HG03039 (cell line): ENCODE data around the gene LENEP.

Experiments used
- ATAC-seq: cut with Tn5 transposase; IDR thresholded peaks from one replicate; pipeline ENCODE4 v1.9.1; 2021; ENCODE audit warnings: mild to moderate bottlenecking, moderate library complexity; ENCODE audit not compliant: unreplicated experiment

Gene LENEP

DNA sequence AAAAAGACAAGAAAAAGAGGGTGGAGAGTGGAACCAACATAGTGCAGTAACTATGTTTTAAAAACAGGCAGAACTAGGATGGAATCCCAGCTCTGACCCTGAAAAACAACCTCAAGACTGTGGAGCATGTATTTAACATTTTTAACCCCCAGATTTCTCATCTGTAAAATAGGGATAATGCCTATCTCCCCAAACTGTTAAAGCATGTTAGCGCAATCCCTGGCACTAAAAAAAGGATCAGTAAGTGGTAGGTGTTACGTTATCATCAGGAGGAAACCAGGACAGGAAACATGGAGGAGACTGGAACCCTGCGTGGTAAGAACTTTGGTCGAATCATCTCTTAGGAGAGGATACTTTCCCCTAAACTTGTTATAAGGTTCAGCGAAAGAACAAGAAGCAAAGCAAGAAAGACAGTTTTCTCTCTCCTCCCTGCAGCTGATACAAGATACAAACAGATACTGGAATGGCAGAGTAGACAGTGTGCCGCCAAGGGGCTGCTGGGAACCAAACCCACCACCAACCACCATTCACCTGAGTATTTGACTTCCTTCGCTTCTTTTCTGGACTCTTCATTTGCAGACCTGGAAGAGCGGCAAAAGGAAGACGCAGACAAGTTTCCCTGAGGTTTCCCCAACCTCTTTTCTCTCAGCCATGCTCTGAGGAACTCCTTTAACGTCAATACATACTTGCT, 32.8 kb upstream of the LENEP start:
- ATAC-seq = no peak

DNA sequence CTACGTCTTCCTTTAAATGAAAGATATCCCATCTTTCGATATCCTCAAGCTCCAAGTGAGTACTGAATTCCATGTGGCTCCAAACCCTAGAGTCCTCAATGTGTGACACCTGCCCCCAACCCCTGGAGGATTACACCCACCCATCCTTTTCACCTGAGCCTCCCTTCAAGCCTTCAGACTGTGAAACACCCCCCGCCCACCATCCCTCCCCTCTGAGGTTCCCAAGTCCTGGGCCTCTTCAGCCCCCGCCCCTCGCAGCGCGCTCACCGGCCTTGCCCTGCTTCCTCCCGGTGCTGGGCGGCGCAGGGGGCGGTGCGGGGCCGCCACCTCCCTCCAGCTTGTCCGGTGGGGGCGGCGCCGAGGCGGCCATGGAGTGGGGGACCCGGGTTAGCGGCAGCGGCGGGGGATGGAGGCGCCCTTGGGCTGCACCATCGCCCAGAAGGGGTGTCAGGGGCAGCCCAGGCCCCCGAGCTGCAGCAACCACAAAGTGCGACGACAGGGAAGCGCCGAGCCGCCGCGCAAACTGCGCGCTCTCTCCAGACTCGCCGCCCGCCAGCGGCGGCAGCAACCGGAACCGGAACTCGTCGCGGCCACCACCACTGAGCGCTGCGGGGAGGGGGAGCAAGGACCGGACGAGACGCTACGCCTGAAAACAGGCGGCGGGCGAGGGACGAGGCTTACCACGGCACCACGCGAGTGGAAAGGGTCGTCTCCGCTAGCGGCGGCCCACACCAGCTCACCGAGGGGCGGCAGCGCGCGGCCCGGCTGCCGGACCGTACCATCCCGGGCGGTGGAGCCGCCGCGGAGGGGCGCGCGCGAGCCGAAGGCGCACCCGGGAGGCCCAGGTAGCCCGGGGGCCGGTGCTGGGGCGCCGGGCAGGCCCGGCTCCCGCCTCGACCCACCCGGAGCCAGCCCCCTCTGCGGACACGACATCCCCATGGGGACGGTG, 31.9 kb upstream of the LENEP start, which contains the start of gene PYGO2:
PYGO2 (minus strand) TSS at position 576 of the 949 bp plus-strand sequence; CDS start at position 370, 206 bp downstream.
- peak; percentile 64 for ATAC-seq

DNA sequence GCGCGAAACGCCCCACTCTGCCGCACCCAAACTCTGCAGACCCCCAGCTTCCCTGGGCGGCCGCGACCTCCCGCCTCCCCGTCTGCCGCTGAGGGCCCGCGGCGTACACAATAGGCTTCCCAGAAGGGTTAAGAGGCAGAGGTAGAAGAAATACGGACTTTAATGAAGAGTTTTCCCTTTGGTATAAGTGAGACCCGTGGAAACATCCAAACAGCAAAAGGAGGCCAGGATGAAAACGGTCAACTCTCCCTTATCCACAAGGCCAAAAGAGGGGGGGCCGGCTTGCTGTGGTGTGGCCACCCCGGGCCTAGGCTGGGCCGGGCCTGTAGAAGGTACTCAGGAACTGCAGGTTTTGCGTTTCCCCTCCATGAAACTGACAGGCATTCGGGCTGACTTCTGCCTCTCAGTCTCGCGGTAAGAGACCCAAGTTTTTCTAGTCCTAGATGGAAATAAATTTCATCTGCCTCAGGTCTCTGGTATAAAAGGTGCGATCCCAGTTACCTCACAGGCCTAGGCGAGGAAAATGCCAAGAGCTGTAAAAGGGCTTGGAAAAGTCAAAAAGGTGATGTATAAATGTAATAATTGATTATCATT, 31.1 kb upstream of the LENEP start:
- ATAC-seq = no peak

DNA sequence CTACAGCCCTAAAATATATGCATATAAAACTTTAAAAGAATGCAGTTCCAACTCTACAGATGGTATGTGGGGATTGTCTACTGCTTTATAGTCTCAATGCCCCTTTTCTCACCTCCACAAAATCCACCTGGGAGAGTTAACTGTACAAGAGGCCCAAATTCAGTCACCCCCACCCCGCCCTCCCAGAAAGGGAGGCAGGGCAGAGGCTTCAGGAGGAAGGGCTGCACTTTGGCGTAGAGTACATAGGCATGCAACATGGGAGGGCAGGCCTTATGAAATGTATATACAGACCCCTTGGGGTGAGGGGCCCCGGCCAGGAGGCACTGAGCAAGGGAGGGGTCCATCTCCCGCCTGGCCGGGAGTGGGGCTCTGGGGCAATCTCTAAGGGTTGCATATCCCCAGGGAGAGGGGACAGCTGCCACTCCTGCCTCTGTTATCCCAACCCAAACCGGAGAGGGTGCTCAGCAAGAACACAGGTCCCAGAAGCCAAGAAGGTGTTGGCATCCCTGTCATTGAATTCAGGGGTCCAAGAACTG, 30.5 kb upstream of the LENEP start:
- ATAC-seq = no peak

DNA sequence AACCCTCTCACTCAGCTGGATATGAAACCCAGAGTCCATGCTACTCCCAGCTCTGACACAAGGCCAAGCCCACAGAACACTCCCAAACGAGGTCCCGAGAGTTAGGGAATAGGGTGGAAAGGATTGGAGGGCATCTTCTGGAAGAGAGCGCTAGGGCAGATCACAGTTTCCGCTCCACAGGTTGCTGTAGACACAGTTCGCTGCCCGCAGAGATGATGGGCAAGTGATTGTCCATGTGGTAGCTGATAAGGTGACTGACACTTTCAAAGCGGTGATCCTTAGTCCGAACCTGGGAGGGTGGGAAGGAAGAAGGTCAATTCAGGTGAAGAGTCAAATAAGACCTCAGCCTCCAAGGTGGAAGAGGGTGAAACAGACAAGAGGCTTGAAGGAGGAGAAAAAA, 29.7 kb upstream of the LENEP start:
- no peak for ATAC-seq

DNA sequence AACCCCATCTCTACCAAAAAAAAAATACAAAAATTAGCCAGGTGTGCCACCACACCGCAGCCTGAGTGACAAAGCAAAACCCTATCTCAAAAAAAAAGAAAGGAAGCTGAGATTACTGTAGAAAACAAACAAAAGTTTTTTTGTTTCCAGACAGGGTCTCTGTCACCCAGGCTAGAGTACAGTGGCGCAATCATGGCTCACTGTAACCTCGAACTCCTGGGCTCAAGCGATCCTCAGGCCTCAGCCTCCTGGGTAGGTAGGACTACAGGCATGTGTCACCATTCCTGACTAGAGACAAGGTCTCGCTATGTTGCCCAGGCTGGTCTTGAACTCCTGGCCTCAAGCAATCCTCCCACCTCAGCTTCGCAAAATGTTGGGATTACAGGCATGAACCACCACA, 29.0 kb upstream of the LENEP start:
- no peak for ATAC-seq

DNA sequence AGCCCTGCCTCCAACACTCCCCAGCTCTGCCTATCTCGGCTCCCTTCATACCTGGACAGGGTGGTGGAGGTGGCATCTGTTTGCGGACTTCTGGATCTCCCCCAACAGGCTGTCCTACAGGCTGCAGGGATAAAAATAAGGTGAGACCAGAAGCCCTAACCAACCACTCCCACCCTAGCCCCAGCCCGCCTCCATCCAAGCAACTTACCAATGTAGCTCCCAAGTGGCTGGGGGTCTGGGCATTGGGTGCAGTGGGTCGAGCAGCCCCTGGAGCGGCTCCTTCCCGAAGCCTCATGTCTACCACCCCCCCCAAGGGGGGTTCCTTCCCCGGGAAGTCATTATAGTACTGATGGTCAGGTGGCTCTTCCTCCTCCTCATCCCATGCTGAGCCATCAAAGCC, 27.3 kb upstream of the LENEP start:
- ATAC-seq = no peak

DNA sequence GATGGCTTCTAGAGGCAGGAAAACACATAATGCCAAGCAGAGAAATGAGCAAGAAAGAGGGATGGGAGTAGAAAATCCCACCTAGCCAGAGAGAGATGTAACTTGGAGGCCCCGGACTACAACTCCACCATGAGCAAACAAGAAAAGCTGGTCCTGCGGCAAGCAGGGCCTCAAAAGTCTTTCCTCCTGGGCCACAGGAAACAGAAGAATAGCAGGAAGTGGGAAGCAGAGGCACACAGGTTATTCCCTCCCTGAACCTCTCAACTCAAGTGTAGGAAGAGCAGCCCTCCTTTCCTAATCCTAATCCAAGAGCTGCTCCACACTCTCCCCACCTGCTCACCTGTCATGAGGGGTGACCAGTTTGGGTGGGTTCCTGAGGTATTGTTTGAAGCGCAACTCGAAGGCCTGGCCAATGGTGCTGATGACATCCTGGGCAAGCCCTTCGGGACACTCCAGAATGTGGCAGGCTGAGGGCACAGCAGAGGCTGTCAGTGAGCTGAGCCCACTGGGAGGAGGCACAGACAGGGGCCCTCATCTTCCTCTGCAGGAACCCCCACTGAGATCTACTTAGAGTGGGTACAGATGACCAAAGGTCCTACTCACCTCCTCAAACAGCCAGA, 25.9 kb upstream of the LENEP start:
- no peak for ATAC-seq

DNA sequence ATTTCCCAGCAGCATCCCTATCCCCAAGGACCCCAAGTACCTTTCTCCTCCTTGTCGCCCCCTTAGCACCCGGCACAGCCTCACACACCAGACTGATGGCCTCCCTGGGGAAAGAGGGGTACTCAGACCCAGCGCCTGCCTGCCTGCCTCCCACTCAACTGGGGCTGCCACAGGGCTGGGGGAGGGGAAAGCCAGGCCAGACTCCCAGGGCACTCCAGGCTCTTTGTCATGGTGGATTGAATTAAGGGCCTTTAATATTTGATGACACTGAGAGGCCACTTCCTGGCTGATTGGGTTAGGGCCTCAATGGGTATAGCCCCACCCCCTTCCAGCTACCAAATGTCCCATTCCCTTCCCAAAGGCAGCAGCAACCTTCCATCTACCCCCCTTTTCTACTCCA, 24.7 kb upstream of the LENEP start:
- no peak for ATAC-seq

DNA sequence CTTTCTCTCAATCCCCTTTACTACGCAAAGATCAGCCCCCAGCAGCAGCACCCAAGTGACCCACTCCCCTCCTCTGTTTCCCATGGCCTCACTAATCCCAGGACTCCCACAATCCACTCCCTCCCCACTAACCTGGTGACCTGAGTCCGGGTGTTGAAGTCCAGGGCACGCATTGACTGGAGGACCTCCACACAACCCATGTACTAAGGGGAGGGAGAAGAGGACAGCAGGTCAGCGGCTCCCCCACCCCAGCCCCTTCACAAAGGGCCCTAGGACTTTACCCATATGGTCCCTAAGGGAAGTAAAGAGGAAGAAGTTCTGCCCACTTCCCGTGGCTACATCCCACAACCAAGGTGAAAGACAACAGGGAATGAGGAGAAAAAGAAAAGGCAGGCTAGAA, 24.1 kb upstream of the LENEP start:
- no peak for ATAC-seq

DNA sequence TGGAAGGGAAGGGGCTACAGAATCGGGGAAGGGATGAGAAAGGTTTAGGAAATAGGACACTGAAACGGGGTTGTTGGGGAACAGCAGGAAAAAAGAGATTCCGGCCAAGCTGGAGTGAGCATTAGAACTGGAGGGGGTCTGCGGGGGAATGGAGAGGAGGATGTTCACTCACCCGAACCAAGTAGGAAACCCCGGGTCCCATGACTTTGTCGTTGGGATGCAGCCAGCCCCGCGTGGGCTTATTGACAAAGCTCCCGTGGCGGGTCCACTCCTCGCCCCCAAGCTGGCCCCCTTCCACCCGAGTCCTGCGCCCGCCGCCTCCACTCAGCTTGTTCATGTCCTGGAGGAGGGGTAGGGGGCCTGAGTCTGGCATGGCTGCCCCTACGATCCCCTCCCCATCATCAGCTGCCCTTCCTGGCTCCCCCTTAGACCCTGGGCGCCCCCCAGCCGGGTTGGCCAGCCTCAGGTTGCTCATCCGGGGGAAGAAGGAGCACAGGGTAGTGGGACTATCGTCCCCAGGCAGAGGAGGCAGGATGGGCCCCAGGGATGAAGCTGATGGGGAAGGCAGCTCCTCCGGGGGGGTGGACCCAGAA, 23.4 kb upstream of the LENEP start:
- no peak for ATAC-seq

DNA sequence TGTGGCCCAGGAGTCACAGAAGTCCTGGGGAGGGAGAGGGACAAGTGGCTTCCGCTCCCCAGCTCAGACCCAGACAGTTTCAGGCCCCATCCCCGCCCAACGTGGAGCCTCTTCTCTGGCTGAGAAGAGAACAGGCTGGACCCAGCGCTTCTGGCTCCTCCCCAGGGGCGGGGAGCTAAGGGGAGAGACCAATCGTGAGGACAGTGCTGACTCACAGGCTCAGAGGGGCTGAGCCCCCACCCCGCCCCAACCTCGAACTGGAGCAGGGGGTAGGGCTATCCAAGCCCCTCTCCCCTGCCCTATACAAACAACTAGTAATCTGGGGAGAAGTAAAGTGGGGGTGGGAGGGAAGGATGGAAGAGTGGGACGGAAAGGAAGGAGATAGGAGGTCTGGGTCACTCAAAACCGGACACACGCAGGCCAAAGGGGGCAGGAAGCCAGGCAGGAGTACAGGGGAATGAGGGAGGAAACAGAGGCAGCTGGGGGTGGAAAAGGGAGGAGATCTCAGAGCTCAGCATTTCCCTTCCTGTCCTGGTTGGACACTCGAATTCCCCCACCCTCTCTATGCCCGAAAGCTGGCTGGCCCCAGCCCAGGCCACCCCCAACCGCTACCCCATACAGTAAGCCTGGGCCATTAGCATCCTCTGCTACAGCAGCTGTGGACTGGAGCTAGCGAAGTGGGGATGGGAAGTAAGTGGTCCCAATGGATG, 22.6 kb upstream of the LENEP start, which contains the start of gene SHC1:
SHC1 (minus strand) TSS at position 117 of the 710 bp plus-strand sequence. CDS start 221 bp downstream, outside the sequence.
- no peak for ATAC-seq

DNA sequence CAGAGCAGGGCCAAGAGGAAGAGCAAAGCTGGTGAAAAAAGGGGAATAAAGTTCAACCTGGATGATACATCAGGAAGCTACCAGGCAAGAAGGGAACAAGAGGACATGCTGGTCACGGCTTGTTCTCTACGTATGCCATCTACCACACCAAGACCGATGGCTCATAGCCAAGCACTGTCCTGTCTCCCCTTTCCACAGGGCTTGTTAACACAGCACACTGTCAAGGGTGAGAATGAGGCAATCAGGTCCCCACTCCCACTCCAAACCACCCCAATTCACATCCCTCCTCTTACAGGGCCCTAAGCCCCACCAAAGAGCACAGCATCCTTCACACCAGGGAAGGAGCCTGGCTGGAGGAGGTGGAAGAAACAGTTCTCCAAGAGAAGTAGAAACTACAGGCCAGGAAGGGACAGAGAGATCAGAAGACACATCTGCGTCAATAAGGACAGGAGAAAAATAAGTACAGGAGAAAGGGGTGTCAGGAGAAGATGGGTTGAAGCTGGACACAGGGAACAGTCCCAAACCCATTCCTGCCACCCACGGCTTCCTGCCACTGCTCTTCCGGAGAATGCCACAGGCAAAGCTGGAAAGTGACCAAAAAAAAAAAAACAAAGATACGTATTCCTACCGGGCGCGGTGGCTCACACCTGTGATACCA, 21.9 kb upstream of the LENEP start:
- ATAC-seq = no peak

DNA sequence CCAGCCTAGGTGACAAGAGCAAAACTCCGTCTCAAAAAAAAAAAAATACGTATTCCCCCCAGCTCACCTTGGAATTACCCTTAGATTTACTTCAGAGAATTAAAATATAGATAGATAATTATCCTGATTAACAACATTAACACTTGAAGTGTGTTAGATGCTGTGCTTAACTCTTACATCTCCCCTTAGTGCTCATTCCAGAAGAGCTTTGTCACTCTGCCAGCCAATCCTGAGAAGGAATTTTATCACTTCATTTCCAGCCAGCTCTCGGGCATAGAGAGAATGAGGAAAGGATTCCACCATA, 21.2 kb upstream of the LENEP start:
- no peak for ATAC-seq

DNA sequence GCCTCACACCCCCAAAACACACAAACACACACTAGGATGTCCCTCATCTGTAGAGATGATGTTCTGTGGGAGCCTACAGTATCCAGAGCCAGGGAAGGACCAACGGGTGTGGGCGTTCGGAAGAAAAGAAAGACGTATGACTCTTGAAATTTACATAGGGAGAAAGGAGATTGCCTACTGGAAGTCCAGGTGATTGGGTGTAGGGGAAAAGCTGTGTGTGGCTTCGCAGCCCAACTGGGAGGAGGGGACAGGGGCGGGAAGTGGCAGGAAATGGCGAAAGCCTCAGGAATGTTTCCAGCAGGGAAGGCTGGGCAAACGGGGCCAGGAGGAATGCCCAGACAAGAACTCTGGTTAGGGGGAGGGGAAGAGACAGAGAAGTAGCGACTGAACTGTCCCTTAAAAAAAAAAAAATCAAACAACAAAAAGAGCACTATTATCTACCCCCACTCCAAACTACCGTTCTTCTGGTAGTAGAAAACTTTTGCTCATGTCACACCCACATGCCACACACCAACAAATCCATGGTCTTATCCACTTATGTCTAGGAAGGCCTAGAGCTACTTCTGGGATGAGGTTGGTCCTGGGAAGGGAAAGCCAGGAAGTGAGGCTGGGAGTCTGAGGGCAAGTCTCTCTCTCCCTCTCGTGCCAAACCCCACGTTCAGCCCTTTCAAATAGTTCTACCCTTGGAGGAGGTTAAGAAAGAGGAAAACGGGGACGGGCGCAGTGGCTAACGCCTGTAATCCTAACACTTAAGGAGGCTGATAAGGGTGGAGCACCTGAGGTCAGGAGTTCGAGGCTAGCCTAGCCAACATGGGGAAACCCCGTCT, 20.7 kb upstream of the LENEP start:
- ATAC-seq = no peak

DNA sequence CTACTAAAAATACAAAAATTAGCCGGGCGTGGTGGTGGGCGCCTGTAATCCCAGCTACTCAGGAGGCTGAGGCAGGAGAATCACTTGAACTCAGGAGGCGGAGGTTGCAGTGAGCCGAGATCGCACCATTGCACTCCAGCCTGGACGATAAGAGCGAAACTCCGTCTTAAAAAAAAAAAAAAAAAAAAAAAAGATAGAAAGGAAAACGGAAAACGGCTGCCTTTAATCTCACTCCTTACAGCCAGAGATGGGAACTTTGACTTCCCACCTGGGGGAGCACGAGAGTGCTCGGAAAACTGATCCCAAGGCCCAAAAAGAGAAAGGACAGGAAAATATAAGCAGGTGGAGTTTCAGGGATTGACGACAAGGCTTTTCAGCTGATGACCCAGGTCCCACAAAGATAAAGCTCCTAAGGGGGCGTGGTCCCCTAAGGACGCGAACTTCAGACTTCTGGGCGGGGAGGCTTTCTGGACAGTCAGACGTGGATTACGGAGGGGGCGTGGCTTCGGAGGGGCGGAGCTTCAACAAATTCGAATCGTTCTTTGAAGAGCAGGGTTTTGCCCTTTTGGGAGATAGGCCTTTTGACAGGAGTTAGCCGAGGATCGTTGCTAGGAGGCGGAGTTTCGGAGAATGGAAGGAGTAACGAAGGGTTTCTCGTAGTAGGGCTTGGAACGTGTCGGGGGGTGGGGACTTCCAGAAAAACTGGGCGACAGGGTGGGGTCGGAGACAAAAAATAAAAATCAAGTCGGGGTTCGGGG, 19.9 kb upstream of the LENEP start:
- ATAC-seq = peak; percentile 22

DNA sequence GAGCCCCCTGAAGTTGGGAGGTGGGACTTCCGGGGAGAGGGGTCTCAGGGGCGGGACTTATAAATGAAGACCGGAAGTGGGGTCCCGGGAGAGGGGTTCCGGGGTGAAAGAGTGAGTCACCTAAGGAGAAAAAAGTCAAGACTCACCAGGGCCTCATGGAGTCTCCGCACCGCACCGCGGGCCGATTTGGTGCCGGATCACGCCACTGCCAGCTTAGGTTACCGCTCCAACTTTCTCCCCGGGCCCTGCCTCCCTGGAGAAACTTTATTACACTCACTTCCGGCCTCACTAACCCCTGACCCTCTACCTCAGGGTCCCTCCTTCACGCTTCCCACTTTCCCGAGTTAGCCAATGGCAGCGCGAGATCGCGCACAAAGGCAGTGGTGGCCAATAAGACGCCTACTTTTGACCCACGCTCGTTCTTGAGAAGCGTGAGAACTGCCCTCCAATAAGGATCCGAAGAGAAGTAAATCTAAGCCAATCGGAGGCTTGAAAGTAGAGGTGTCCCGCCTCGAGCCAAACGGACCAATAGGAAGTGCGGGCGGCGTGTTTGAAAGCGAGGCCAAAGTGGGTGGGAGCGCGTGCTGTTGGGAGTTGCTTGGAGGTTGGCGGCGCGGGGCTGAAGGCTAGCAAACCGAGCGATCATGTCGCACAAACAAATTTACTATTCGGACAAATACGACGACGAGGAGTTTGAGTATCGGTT, 19.1 kb upstream of the LENEP start, which contains the start of gene CKS1B:
CKS1B (plus strand) TSS at position 580 of the 706 bp plus-strand sequence; CDS start at position 645, 65 bp downstream.
- ATAC-seq = peak; percentile 68
